Mesodermal cell (in vitro differentiated cells): ENCODE data around the gene MYLK4.

Source experiments
- H3K27ac ChIP-seq: 2 replicates; pipeline ENCODE4 v1.7.0; 2013; ENCODE audit warnings: mild to moderate bottlenecking, low read depth, low read length, moderate library complexity; ENCODE audit not compliant: severe bottlenecking
- H3K36me3 ChIP-seq: 2 replicates; pipeline ENCODE4 v1.7.1; 2013; ENCODE audit warnings: mild to moderate bottlenecking, low read length, moderate library complexity; ENCODE audit not compliant: control insufficient read depth, insufficient read depth
- H3K4me1 ChIP-seq: one replicate; pipeline ENCODE4 v1.7.1; 2013; ENCODE audit warnings: mild to moderate bottlenecking, low read length; ENCODE audit not compliant: insufficient read depth, control insufficient read depth, poor library complexity, severe bottlenecking
- H3K4me3 ChIP-seq: 2 replicates; pipeline ENCODE4 v1.7.0; 2013; ENCODE audit warnings: low read length, control low read depth, mild to moderate bottlenecking; ENCODE audit not compliant: insufficient read depth, poor library complexity, severe bottlenecking; ENCODE audit errors: extremely low read depth
- H3K9me3 ChIP-seq: 2 replicates; pipeline ENCODE4 v1.7.1; 2013; ENCODE audit warnings: mild to moderate bottlenecking, low read length, moderate library complexity; ENCODE audit not compliant: control insufficient read depth
- WGBS, 2 experiments: methylation state at CpG; one replicate each; pipeline ENCODE4 v1.1.5; 2013; ENCODE audit warnings: missing lambda C conversion rate in 2 of 2; ENCODE audit not compliant: insufficient coverage in 2 of 2; 5-methylcytosine and 5-hydroxymethylcytosine counted together

Gene MYLK4

GRCh38 chr6:2791450-2791974, 40.8 kb upstream of the MYLK4 start:
- H3K27ac ChIP-seq: no peak overlapping the region
- H3K9me3 ChIP-seq: no peaks in the 10 kb centered on the region
- peaks cover 23% of the 10 kb centered on the region for H3K4me1 ChIP-seq
- H3K4me3 ChIP-seq: no peak overlapping the region
- peaks cover 9% of the 10 kb centered on the region for H3K36me3 ChIP-seq
- WGBS, 2 experiments: 86% methylated on average over 1 of the region's 4 CpGs; no CpG with 5 or more reads in 1 of the 2 experiments

DNA sequence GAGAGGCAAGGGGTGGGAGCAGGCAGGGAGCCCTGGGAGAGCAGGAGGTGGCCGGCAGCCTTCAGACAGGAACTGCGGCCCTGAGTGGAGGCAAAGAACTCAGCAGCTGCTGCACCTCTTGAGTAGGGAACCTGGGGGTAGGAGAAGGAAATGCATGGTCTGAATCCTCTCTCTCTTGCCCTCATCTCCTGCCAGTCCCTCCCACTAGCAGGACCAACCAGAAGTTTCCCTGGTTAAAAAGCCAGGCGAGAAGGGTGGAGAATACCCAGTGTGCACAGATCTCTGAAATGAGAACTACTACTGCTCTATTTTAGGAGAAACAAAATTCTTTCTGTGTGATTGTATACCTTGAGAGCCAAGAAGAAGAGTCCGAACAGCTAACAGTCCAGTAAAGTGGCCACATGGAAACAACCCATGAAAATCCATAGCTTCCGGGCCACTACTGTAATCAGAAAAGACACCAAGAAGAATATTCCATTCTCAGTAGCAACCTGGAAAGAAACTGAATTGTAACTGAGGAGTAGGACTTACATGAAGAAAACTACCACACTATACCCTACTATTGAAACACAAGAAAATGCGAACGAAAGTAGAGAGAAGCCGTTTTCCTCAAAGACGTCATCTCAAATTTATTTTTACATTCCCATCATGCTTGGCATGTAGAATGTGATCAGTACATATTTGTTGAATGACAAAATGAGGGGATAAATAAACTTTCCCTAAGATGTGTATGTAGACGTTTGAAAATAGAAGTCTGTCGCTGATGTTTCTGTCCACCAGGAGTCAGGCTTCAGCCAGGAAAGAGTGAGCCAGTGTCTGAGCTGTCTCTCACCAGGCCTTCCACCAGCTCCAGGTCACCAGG, 40.1 kb upstream of the MYLK4 start:
- 17 to 36% methylated on average over 1 to 3 of the region's 11 CpGs for WGBS, 2 experiments
- no peak overlapping the region for H3K4me3 ChIP-seq

GRCh38 chr6:2786269-2786668, 35.5 kb upstream of the MYLK4 start:
- H3K27ac ChIP-seq: no peak overlapping the region
- no peak overlapping the region for H3K4me3 ChIP-seq
- H3K9me3 ChIP-seq: no peaks in the 10 kb centered on the region
- peaks cover 39% of the 10 kb centered on the region for H3K36me3 ChIP-seq
- peaks cover 40% of the 10 kb centered on the region for H3K4me1 ChIP-seq
- 84 to 94% methylated on average over 3 to 4 of the region's 4 CpGs for WGBS, 2 experiments

More for the DNA sequence above, 40.1 kb upstream of the MYLK4 start:
- H3K36me3 ChIP-seq: peaks cover 15% of the 10 kb centered on the region
- no peaks in the 10 kb centered on the region for H3K9me3 ChIP-seq
- H3K27ac ChIP-seq: peak overlapping the region; percentile 44
- H3K4me1 ChIP-seq: peaks cover 23% of the 10 kb centered on the region

DNA sequence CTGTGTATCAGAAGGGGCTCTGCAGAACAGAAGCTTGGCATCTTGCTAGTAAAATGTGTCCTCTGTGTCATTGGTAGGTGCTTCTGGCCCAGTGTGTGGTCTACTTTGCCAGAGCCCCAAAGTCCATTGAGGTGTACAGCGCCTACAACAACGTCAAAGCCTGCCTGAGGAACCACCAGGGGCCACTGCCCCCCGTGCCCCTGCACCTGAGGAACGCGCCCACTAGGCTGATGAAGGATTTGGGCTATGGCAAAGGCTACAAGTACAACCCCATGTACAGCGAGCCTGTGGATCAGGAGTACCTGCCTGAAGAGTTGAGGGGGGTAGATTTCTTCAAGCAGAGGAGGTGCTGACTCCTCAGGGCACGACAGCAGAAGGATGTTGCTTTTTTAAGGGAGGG, 34.2 kb upstream of the MYLK4 start:
- Histone ChIP-seq H3K9me3 (no peaks in the 10 kb centered on the region), H3K4me1 (peaks cover 29% of the 10 kb centered on the region), H3K4me3 (no peak overlapping the region), H3K27ac (no peak overlapping the region), H3K36me3 (peaks cover 53% of the 10 kb centered on the region)
- 93 to 100% methylated on average over 6 to 7 of the region's 7 CpGs for WGBS, 2 experiments

DNA sequence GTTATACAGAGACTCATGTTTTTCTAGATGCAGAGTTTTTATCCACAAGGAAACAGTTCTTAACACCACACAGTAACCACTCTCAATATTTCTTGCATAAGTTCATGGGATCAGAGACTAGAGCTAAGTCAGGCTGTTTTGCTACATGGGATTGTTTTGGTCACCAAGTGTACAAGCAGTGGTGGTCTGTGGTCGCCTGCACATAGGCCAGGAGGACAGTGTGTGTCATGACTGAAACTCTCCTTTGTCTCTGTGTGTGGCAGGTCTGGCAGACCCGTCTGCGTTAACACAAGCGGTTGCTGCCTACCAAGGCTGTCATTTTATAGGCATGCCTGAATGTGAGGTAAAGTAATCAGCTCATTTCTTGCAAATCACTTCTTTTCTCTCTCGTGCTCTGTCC, 33.3 kb upstream of the MYLK4 start:
- Histone ChIP-seq H3K36me3 (peaks cover 61% of the 10 kb centered on the region), H3K4me1 (peaks cover 24% of the 10 kb centered on the region)
- WGBS, 2 experiments: 83 to 84% methylated on average over 1 to 4 of the region's 5 CpGs

GRCh38 chr6:2783188-2783963, 32.7 kb upstream of the MYLK4 start:
- Histone ChIP-seq H3K27ac (peak overlapping the region; percentile 25), H3K9me3 (no peaks in the 10 kb centered on the region), H3K4me1 (peaks cover 17% of the 10 kb centered on the region), H3K4me3 (no peak overlapping the region), H3K36me3 (peaks cover 67% of the 10 kb centered on the region)
- 85 to 92% methylated on average over 6 to 12 of the region's 19 CpGs for WGBS, 2 experiments

More for the DNA sequence above, 33.3 kb upstream of the MYLK4 start:
- H3K4me3 ChIP-seq: no peak overlapping the region
- H3K27ac ChIP-seq: peak overlapping the region; percentile 25
- H3K9me3 ChIP-seq: no peaks in the 10 kb centered on the region

DNA sequence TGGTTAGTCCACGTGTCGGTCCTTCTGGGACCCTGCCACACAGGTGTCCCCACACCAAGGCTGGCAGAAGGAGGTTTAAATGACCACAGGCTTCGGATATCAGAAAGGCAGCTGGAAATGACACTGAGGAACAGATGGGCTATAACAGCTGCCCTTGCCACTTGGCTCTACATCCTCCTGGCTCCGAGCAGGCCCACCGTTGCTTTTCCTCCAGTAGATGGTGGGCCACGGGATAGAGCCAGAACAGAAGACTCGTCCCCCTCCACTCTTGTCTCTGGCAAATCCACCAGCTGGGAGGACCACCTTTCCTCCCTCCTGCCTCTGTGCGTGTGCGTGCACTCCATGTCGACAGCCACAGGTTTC, 32.1 kb upstream of the MYLK4 start:
- no peak overlapping the region for H3K4me3 ChIP-seq
- H3K36me3 ChIP-seq: peaks cover 68% of the 10 kb centered on the region
- 86 to 91% methylated on average over 10 of the region's 10 CpGs for WGBS, 2 experiments
- H3K9me3 ChIP-seq: no peaks in the 10 kb centered on the region
- H3K4me1 ChIP-seq: peaks cover 17% of the 10 kb centered on the region
- no peak overlapping the region for H3K27ac ChIP-seq

GRCh38 chr6:2782356-2782708, 31.6 kb upstream of the MYLK4 start:
- Histone ChIP-seq H3K4me3 (no peak overlapping the region), H3K9me3 (no peaks in the 10 kb centered on the region), H3K4me1 (peaks cover 17% of the 10 kb centered on the region), H3K27ac (no peak overlapping the region), H3K36me3 (peaks cover 64% of the 10 kb centered on the region)
- 95 to 99% methylated on average over 7 to 9 of the region's 9 CpGs for WGBS, 2 experiments

DNA sequence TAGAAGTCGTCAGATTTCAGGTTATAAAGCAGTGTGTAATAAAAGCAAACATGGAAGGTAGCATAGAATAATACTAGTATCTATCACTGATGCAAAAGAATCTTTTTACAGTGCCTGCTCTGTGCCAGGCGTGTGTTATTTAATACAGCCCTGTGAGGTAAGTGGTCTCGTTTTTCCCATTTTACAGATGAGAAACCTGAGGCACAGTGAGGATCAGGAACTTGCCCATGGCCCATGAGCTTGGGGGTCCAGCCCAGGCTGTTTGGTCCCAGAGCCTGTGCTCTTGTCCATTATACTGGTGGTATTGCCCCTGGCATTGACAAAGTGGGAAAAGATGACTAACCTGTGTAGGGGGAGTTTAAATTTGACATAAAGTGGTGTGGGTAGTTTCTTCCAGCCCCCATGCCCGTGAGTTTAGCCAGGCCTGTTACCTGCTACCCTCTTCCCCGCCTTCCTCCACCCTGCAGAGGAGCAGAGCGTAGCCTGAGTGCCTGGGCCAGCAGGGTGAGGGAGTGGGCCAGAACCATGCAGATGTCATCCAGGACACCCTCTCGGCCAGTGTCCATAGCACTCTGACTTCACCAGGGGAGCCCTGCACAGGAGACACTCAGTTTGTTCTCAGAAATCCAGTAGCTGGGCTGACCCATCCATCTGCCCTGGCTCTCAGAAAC, 31.1 kb upstream of the MYLK4 start:
- H3K27ac ChIP-seq: no peak overlapping the region
- 97 to 100% methylated on average over 5 to 7 of the region's 7 CpGs for WGBS, 2 experiments
- H3K9me3 ChIP-seq: no peaks in the 10 kb centered on the region
- H3K4me3 ChIP-seq: no peak overlapping the region
- H3K4me1 ChIP-seq: peaks cover 17% of the 10 kb centered on the region
- H3K36me3 ChIP-seq: peaks cover 64% of the 10 kb centered on the region

DNA sequence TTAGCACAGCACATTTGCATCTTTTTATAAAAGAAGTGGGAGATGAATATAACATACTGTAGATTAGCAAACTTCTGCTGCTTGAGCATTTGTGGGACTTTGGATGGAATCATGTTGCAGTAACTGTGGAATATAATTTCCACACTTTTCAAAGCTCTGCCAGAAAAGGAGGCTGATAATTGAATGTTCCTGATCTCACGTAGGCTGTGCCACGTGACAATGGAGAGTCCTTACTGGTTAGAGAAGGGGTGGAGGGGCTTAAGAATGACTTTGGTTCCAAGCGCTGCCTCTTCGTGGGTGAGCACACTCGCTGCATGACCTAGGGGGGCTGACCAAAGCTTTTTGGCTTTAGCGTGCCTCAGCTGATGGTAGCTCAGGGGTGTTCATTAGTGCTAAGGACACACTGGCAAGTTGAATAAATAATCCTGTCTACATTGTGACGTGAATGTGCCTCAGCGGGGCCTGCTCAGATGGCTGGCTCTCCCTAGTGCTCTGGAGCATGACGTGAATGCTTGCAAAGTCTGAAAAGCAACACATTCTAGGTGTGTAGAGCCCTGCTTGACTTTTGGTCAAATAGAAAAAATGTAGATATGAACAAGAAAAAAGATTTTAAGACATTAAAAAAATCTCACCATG, 29.5 kb upstream of the MYLK4 start:
- H3K36me3 ChIP-seq: peaks cover 58% of the 10 kb centered on the region
- WGBS, 2 experiments: 96 to 97% methylated on average over 8 to 9 of the region's 9 CpGs

More for the DNA sequence above, 29.5 kb upstream of the MYLK4 start:
- H3K4me1 ChIP-seq: peaks cover 17% of the 10 kb centered on the region
- no peak overlapping the region for H3K4me3 ChIP-seq
- no peak overlapping the region for H3K27ac ChIP-seq
- H3K9me3 ChIP-seq: no peaks in the 10 kb centered on the region
